GM19438 (cell line): ENCODE results near the gene FNDC10.

Experiments used
- ATAC-seq: cut with Tn5 transposase; IDR thresholded peaks from one replicate; pipeline ENCODE4 v1.9.1; 2021; ENCODE audit warnings: low read depth; ENCODE audit not compliant: unreplicated experiment

The FNDC10 gene

GRCh38 chr1:1628754-1629429 is 29.0 kb upstream of the FNDC10 start:
- ATAC-seq: no peak

- ATAC-seq: no peak
Observed at GRCh38 chr1:1627829-1628753, 28.2 kb upstream of the FNDC10 start.

DNA sequence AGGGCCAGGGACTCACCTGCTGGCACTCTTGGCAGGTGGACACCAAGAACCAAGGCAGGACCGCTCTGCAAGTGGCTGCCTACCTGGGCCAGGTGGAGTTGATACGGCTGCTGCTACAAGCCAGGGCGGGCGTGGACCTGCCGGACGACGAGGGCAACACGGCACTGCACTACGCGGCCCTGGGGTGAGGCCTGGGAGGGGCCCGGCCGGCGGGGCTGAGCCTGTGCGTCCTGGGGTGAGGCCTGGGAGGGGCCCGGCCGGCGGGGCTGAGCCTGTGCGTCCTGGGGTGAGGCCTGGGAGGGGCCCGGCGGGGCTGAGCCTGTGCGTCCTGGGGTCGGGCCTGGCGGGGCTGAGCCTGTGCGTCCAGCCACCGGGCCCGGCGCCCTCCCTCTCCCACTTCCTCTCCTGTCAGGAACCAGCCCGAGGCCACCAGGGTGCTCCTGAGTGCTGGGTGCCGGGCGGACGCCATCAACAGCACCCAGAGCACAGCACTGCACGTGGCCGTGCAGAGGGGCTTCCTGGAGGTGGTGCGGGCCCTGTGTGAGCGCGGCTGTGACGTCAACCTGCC is 27.4 kb upstream of the FNDC10 start:
- ATAC-seq: no peak

DNA sequence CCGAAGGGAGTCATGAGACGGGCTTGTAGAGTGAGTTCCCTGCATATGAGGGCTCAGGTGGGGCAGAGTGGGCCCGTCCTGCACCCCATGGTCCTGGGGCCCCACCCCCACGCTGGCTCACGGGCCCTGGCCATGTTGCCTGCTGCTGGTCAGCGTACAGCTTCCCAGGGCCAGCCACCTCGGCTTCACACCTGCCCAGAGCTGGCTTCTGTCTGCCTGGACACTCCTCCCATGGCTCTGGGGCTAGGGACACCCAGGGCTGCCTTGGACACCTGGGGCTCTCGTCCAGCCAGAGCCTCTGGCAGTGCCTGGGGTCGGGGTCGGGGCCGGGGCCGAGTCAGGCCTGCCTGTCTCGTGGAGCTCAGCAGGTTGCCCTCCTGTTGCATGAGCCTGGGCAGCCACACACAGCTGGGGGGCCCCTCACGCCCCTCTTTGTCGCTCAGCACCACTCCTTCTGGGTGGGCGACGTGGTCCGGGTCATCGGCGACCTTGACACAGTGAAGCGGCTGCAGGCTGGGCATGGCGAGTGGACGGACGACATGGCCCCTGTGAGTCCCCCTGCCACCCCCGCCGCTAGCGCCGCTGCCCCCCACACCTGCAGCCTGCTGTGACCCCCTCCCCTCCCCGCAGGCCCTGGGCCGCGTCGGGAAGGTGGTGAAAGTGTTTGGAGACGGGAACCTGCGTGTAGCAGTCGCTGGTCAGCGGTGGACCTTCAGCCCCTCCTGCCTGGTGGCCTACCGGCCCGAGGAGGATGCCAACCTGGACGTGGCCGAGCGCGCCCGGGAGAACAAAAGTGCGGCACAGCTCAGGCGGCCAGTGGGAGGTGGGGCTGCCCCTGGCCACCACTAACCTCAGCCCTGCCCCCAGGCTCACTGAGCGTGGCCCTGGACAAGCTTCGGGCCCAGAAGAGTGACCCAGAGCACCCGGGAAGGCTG is 26.5 kb upstream of the FNDC10 start:
- no peak for ATAC-seq

DNA sequence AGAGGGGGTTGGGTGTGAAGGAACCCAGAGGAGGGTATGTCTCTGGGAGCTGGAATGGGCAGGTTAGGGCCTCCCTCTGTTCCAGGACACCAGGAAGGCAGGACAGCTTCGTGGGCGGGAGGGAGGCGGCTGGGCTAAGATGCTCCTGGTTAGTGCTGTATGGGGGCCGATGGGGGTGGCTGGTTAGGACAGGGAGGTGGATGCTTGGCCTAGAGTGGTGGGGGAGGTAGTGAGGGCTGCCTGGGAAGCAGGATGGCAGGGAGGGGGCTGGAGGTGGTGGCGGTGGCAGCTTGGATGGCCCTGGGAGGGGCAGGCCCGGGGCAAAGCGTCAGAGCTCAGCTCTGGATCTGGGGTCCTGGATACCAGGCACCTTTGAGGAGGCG is 25.9 kb upstream of the FNDC10 start:
- ATAC-seq: no peak

GRCh38 chr1:1625404-1625775 is 25.5 kb upstream of the FNDC10 start:
- no peak for ATAC-seq

- ATAC-seq: no peak
Observed at GRCh38 chr1:1624443-1625403, 24.8 kb upstream of the FNDC10 start.

GRCh38 chr1:1623631-1624442 is 23.9 kb upstream of the FNDC10 start:
- ATAC-seq: no peak

DNA sequence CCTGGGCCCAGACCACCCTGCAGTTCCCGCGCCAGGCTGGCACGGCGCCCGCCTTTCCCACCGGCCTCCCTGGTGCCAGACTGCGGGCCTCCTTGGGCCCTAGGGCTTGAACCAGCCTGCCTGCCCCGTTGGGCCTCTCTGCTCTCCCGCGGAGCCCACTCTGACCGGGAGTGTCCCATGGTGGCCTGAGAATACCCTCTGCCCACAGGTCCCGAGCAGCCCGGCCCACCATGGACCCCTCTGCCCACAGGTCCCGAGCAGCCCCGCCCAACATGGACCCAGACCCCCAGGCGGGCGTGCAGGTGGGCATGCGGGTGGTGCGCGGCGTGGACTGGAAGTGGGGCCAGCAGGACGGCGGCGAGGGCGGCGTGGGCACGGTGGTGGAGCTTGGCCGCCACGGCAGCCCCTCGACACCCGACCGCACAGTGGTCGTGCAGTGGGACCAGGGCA is 23.3 kb upstream of the FNDC10 start:
- ATAC-seq: no peak

DNA sequence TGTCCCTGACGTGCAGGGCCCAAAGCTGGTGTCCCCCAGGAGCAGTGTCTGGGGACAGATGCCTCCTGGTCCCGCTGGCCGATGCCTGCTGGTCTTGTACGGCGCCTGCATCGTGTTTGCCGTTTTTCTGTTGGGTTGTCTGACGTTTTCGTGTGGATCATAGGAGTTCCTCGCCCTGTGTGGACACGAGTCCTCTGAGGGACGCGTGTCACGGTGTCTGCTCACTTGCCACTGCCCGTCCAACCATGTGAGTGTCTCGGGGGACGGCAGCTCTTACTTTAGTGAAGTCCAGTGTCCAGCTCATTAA is 22.8 kb upstream of the FNDC10 start:
- ATAC-seq: no peak

DNA sequence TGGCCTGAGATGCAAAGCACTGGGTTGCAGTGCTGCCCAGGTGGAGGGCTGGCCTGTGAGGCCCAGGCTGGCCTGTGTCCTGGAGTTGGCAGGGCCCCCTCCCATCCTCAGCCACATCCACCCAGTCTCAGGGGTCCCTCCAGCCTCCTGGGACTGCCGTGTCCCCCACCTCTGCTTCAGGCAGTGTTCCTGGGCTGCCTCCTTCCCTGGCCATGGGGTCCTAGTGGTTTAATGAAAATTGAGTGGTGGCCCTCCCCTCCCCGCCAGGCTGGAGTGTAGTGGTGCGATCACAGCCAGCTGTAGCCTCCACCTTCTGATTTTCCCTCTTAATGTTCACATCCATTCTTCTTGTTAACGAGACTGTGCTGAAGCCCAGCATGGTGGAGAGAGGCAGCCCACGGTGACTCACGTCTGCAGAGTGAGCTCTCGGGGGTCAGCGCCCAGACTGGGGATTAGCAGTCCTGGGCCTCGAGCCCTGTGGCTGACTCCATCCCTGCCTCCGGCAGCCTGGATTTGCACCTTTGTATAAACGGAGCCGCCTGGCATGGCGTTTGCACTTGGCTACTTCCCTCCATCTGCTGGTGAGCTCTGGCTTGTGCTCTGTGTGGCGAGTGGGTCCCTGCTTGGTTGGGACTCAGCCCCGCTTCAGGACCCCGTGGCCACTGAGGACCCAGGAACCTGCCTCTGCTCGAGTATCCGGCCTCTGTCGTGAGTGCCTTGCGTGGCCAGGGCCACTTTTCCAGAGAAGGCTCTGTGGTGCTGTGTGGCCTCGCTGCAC is 22.3 kb upstream of the FNDC10 start:
- ATAC-seq: no peak

- no peak for ATAC-seq
Observed at GRCh38 chr1:1621173-1622009, 21.5 kb upstream of the FNDC10 start.

GRCh38 chr1:1620433-1621139 is 20.7 kb upstream of the FNDC10 start:
- no peak for ATAC-seq

DNA sequence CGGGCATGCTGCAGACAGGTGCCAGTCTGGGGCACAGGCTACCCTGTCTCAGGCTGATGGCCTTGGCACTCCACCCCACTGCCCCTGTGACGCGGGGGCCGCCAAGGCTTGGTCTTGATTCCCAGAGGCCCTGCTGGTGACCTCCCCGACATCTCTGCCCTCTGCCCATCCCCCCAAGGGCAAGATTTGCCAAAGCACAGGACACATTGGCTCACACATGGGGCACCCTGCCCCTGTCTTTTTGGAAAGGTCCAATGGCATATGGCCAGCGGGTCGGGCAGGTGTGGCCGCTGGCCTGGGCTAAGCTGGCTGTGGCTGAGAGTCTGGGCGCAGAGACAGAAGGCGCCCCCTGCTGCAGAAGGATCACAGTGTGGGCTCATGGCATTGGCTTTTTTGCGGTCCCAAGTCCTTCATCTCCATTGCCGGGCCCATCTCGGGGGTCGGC is 20.0 kb upstream of the FNDC10 start:
- no peak for ATAC-seq

DNA sequence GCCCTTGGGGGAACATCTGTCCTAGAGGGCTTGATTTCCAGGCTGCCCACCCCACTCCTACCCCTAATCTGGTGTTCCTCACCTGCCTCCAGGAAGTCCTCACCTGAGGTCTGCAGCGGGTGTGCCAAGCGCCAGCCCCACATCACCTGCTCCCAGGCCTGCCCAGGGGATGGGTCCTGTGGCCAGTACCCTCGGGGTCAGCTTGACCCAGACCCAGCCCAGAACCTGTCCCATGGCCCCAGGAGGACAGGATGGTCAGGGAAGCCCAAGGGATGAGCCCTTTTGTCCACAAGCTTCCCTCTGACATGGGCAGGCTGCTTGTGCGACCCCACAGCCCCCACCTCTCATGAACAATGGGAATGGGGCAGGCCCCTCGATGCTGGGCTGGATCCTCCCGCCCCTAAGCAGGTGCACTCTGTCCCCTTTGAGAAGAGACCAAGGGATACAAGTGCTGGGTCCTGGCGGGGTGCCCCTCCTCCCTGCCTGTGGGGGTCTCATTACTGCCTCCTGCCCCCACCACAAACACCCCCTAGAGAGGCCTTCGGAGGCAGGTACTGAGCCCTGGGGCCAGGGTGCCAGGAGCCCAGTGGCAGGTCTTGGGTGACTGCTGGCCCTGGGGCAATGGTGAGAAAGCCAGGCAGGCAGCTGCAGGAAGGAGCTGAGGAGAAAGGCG is 18.6 kb upstream of the FNDC10 start:
- no peak for ATAC-seq

DNA sequence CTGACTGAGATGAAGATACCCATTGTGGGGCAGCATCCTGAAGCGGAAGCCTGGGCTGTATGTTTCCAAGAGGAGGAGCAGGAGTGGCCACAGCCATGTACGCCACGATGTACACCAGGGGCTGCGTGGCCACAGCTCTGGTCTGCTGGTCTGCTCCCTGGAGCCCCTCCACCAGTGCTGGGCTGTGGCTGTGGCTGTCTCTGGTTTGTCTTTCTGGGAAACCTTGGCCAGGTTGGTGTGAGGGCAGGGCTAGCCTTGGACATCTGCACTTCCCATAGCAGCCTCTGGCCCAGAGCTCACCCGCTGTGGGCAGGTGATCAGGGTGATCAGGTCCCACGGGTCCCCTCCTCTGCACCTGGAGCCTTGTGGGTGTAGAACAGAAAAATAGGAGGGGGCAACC is 18.0 kb upstream of the FNDC10 start:
- no peak for ATAC-seq
